Testis (tissue), 2 donors: ENCODE data around the gene COLEC11.

Experiments
- CTCF ChIP-seq, 3 experiments: fragments of 450-650 bp in 2 of 3; fragments of 200-600 bp in 1 of 3; sonication (generic) in 1 of 3; IDR thresholded peaks; one replicate each; pipeline ENCODE4 v1.5.1; 2016 to 2019; ENCODE audit warnings: antibody characterized with exemption in 3 of 3, mild to moderate bottlenecking in 2 of 3, moderate library complexity in 1 of 3
- POLR2A ChIP-seq: fragments of 450-650 bp; IDR thresholded peaks from one replicate; pipeline ENCODE4 v1.6.1; 2017; ENCODE audit warnings: antibody characterized with exemption, mild to moderate bottlenecking, moderate library complexity

- TF ChIP-seq CTCF (IDR thresholded peaks at IDR 0.05) (no peak), POLR2A (no peak)
These were observed 15.5 kb downstream of the COLEC11 start for GRCh38 chr2:3610415-3610814.
